ENCODE measurements around the gene MBTPS1. TPM values are rescaled to one million over a fixed set of nuclear protein-coding genes. Genes with fewer than 3 reads are reported as not detected.

The MBTPS1 gene
- total and polyA plus RNA-seq, 10 of the 15 experiments (the other 5 are each of a cell fraction or from before 2014, with no cell fraction given) = 1.3 to 43.9 (median 35.2) TPM

- H3K27ac ChIP-seq (ENCODE audit: control insufficient read depth, insufficient read depth) = no peak overlapping the region
- SMC1A ChIA-PET (ENCODE audit: uncharacterized antibody, unreplicated experiment) = no interaction called here
- no peaks in the 10 kb centered on the region for H3K79me2 ChIP-seq (ENCODE audit: control insufficient read depth, insufficient read depth, low read length)
- no TSS peak for BruUV-seq (replicated peaks)
- H3K9ac ChIP-seq (ENCODE audit: control insufficient read depth, insufficient read depth, low read length) = no peak overlapping the region
- no peak for FAIRE-seq
- no peak overlapping the region for H2AFZ ChIP-seq (ENCODE audit: control insufficient read depth, low read depth, low read length)
- no peaks in the 10 kb centered on the region for H3K36me3 ChIP-seq (ENCODE audit: control insufficient read depth in 2 of 2, insufficient read depth in 2 of 2, low read length in 1 of 2)
- H3K4me3 ChIP-seq = no peak overlapping the region
- intact Hi-C loops (cut with micrococcal nuclease; ENCODE audit: unreplicated experiment) (no loop called here), in situ Hi-C loops (cut with MboI) (no loop called here)
- RAD21 ChIA-PET (ENCODE audit: unreplicated experiment) = no interaction called here
- no peak for DNase-seq (ENCODE audit: low read depth, low spot score)
- no peaks in the 10 kb centered on the region for H3K4me1 ChIP-seq (ENCODE audit: control insufficient read depth, insufficient read depth, low read length)
- no peak overlapping the region for H3K4me2 ChIP-seq (ENCODE audit: control insufficient read depth, insufficient read depth)
- ATAC-seq = no peak
- no peaks in the 10 kb centered on the region for H3K9me3 ChIP-seq (replicated peaks; ENCODE audit: control insufficient read depth, insufficient read depth, low read length)
- POLR2A ChIA-PET = no interaction called here
- 32% methylated on average over 23 of the region's 25 CpGs for WGBS (ENCODE audit: insufficient coverage, insufficient replicate concordance, low lambda C conversion rate, missing lambda C conversion rate)
- H3K27me3 ChIP-seq (replicated peaks in 1 of 2; ENCODE audit: control insufficient read depth in 2 of 2, insufficient read depth in 2 of 2, low read length in 1 of 2) = no peaks in the 10 kb centered on the region; a peak in 1 of 4 replicates
- CTCF ChIA-PET = no interaction called here
- no peaks in the 10 kb centered on the region for H4K20me1 ChIP-seq (ENCODE audit: control insufficient read depth, insufficient read depth)
- no peak for TF ChIP-seq SMAD5 (IDR thresholded peaks at IDR 0.05; ENCODE audit: low read depth)
- TF ChIP-seq ESRRA (IDR thresholded peaks at IDR 0.05; ENCODE audit: low read length) = no peak
- TF ChIP-seq NFYB (IDR thresholded peaks at IDR 0.05; ENCODE audit: insufficient read depth, low read depth, low read length) = no peak
- TF ChIP-seq CEBPZ (IDR thresholded peaks at IDR 0.05; ENCODE audit: low read depth, low read length) = no peak
- TF ChIP-seq TCF7 (IDR thresholded peaks at IDR 0.05; ENCODE audit: borderline replicate concordance) = no peak
- TF ChIP-seq SMAD1 (IDR thresholded peaks at IDR 0.05; ENCODE audit: low read depth, partially characterized antibody) = no peak
- no peak for TF ChIP-seq REST (IDR thresholded peaks at IDR 0.05; ENCODE audit: low read depth, low read length)
- no peak for TF ChIP-seq MEF2B (IDR thresholded peaks at IDR 0.05; ENCODE audit: partially characterized antibody, poor library complexity, severe bottlenecking)
- no peak for TF ChIP-seq E4F1 (IDR thresholded peaks at IDR 0.05; ENCODE audit: borderline replicate concordance, partially characterized antibody)
- TF ChIP-seq IRF5 (IDR thresholded peaks at IDR 0.05; ENCODE audit: borderline replicate concordance) = no peak
- no peak for TF ChIP-seq TCF3 (IDR thresholded peaks at IDR 0.05; ENCODE audit: borderline replicate concordance, insufficient read depth, low read depth, low read length)
These were observed 83.2 kb downstream of the MBTPS1 start for GRCh38 chr16:84033251-84034195.

Measured in GM12878 (cell line).